ENCODE measurements around the gene GATA5.

The GATA5 gene

GRCh38 chr20:62489186-62489931 is 13.6 kb upstream of the GATA5 start:
- TF ChIP-seq, protein P1, sequence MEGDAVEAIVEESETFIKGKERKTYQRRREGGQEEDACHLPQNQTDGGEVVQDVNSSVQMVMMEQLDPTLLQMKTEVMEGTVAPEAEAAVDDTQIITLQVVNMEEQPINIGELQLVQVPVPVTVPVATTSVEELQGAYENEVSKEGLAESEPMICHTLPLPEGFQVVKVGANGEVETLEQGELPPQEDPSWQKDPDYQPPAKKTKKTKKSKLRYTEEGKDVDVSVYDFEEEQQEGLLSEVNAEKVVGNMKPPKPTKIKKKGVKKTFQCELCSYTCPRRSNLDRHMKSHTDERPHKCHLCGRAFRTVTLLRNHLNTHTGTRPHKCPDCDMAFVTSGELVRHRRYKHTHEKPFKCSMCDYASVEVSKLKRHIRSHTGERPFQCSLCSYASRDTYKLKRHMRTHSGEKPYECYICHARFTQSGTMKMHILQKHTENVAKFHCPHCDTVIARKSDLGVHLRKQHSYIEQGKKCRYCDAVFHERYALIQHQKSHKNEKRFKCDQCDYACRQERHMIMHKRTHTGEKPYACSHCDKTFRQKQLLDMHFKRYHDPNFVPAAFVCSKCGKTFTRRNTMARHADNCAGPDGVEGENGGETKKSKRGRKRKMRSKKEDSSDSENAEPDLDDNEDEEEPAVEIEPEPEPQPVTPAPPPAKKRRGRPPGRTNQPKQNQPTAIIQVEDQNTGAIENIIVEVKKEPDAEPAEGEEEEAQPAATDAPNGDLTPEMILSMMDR (IDR thresholded peaks at IDR 0.05): no peak
- Histone ChIP-seq H3K4me3 (ENCODE audit: low read depth, low read length) (no peak overlapping the region), H2AFZ (no peak overlapping the region), H3K36me3 (ENCODE audit: control insufficient read depth, insufficient read depth, low read length) (no peaks in the 10 kb centered on the region), H3K27me3 (ENCODE audit: control insufficient read depth, insufficient read depth, low read length) (no peaks in the 10 kb centered on the region), H3K4me2 (ENCODE audit: low read length) (no peak overlapping the region), H3K9me3 (ENCODE audit: control insufficient read depth, low read length) (no peaks in the 10 kb centered on the region), H3K27ac (no peak overlapping the region), H3K79me2 (no peaks in the 10 kb centered on the region), H3K9ac (no peak overlapping the region), H3K4me1 (no peaks in the 10 kb centered on the region)

DNA sequence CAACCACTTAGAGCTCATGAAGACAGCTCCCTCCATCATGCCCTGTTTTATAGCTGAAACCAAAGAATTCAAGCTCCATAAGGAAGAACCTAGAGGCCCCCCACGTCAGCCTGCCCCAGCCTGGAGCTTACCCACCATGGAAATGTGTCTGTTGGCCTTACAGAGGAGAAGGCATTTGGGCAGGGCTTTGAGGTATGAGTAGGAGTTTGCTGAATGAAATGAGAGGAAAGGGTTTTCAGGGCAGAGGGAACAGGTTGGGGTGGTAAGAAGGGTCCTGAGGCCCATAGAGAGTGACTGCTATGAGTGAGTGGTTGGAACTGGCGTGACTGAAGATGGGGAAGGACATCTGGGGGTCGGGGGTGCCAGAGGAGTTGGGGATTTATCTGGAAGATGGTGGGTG is 12.7 kb upstream of the GATA5 start:
- Histone ChIP-seq H3K79me2 (no peaks in the 10 kb centered on the region), H3K27me3 (ENCODE audit: control insufficient read depth, insufficient read depth, low read length) (no peaks in the 10 kb centered on the region), H3K9me3 (ENCODE audit: control insufficient read depth, low read length) (no peaks in the 10 kb centered on the region), H3K4me1 (no peaks in the 10 kb centered on the region), H3K4me2 (ENCODE audit: low read length) (no peak overlapping the region), H3K36me3 (ENCODE audit: control insufficient read depth, insufficient read depth, low read length) (no peaks in the 10 kb centered on the region), H3K4me3 (ENCODE audit: low read depth, low read length) (no peak overlapping the region), H3K27ac (no peak overlapping the region), H2AFZ (no peak overlapping the region), H3K9ac (no peak overlapping the region)
- TF ChIP-seq, protein P1 (IDR thresholded peaks at IDR 0.05): no peak

DNA sequence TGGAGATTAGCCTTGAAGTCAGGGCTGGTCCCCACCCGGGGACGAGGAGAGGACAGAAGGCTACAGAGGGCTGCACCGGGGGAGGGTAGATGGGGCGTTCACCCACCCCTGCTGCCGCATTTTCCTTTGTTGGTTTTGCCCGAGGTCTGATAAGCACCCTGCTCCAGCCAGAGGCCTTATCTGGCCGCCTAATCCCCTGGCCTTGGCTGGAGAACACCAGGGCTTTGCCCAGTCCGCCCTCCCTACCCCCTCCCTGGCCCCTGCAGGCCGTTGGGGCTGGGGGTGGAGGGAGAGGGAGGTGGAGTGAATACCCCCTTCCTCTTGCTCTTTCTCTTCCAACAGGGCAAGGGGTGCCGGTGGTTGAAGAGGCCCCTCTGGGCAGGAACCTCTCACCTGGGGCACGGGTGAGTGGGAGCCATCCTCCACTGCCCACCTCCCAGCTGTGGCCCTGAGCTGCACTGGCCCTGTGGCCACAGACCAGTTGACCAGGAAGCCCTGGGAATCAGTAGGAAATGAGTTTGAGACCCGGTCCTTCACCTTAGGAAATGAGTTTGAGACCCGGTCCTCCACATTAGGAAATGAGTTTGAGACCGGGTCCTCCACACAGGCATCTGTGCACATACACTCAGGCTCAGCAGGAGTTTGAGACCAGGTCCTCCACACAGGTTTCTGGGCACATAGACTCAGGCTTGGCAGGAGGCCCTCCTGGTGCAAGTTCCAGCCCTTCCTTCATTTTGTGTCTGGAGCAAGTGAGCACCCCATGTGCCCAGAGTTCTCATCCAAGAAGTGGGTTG is 12.0 kb upstream of the GATA5 start:
- Histone ChIP-seq H3K27me3 (ENCODE audit: control insufficient read depth, insufficient read depth, low read length) (no peaks in the 10 kb centered on the region), H3K4me3 (ENCODE audit: low read depth, low read length) (no peak overlapping the region), H3K36me3 (ENCODE audit: control insufficient read depth, insufficient read depth, low read length) (no peaks in the 10 kb centered on the region), H3K4me1 (no peaks in the 10 kb centered on the region), H2AFZ (no peak overlapping the region), H3K9me3 (ENCODE audit: control insufficient read depth, low read length) (no peaks in the 10 kb centered on the region), H3K27ac (no peak overlapping the region), H3K79me2 (no peaks in the 10 kb centered on the region), H3K9ac (no peak overlapping the region), H3K4me2 (ENCODE audit: low read length) (no peak overlapping the region)
- TF ChIP-seq, protein P1 (IDR thresholded peaks at IDR 0.05): no peak

GRCh38 chr20:62487118-62487517 is 11.3 kb upstream of the GATA5 start:
- peaks cover 2% of the 10 kb centered on the region for H3K27me3 ChIP-seq (ENCODE audit: control insufficient read depth, insufficient read depth, low read length)
- H2AFZ ChIP-seq: no peak overlapping the region
- TF ChIP-seq, protein P1 (IDR thresholded peaks at IDR 0.05): no peak
- no peak overlapping the region for H3K9ac ChIP-seq
- H3K27ac ChIP-seq: no peak overlapping the region
- no peaks in the 10 kb centered on the region for H3K9me3 ChIP-seq (ENCODE audit: control insufficient read depth, low read length)
- H3K79me2 ChIP-seq: no peaks in the 10 kb centered on the region
- no peaks in the 10 kb centered on the region for H3K36me3 ChIP-seq (ENCODE audit: control insufficient read depth, insufficient read depth, low read length)
- no peak overlapping the region for H3K4me2 ChIP-seq (ENCODE audit: low read length)
- H3K4me3 ChIP-seq (ENCODE audit: low read depth, low read length): no peak overlapping the region
- H3K4me1 ChIP-seq: peaks cover 3% of the 10 kb centered on the region
